ENCODE measurements around the gene MAPK7.

MAPK7 gene

GRCh38 chr17:19381741-19382444 lies 3.6 kb downstream of the MAPK7 start:
- no peak for DNase-seq

- DNase-seq = no peak
Observed at GRCh38 chr17:19382531-19383444, 4.5 kb downstream of the MAPK7 start.

GRCh38 chr17:19383681-19384470 lies 5.6 kb downstream of the MAPK7 start:
- DNase-seq = no peak

- DNase-seq = no peak
Observed at GRCh38 chr17:19384723-19385391, 6.6 kb downstream of the MAPK7 start.

- DNase-seq = no peak
Observed at GRCh38 chr17:19385521-19385983, 7.3 kb downstream of the MAPK7 start.

- no peak for DNase-seq
Observed at GRCh38 chr17:19386051-19386929, 8.0 kb downstream of the MAPK7 start.

- no peak for DNase-seq
Observed at GRCh38 chr17:19386974-19387920, 8.9 kb downstream of the MAPK7 start, which contains the start of gene MFAP4. TSS of gene MFAP4 (minus strand) at chr17:19387190. CDS start at chr17:19387155, 35 bp downstream.

GRCh38 chr17:19387921-19388521 lies 9.7 kb downstream of the MAPK7 start:
- DNase-seq = no peak

GRCh38 chr17:19388791-19389785 lies 10.8 kb downstream of the MAPK7 start:
- no peak for DNase-seq

- DNase-seq = no peak
Observed at GRCh38 chr17:19390951-19391350, 12.7 kb downstream of the MAPK7 start.

GRCh38 chr17:19391432-19391831 lies 13.1 kb downstream of the MAPK7 start:
- DNase-seq = no peak

GRCh38 chr17:19392303-19392702 lies 14.0 kb downstream of the MAPK7 start:
- no peak for DNase-seq

- DNase-seq = no peak
Observed at GRCh38 chr17:19397556-19398041, 19.3 kb downstream of the MAPK7 start.

GRCh38 chr17:19398301-19399181 lies 20.2 kb downstream of the MAPK7 start:
- DNase-seq = no peak

- no peak for DNase-seq
Observed at GRCh38 chr17:19399750-19400450, 21.6 kb downstream of the MAPK7 start.

- no peak for DNase-seq
Observed at GRCh38 chr17:19401321-19402010, 23.2 kb downstream of the MAPK7 start.

Data from stimulated activated naive CD4-positive, alpha-beta T cell (primary cell).